Neuronal stem cell (in vitro differentiated cells): ENCODE data around the gene LTB4R.

Experiments used
- DNase-seq: peaks from one replicate; pipeline ENCODE4 v3.0.0-alpha.2; 2013; ENCODE audit warnings: low spot score
- H2AFZ ChIP-seq: one replicate; pipeline ENCODE4 v1.6.1; 2013; ENCODE audit warnings: mild to moderate bottlenecking, low read length, inconsistent platforms
- H2AK5ac ChIP-seq: 2 replicates; pipeline ENCODE4 v1.6.1; 2013; ENCODE audit warnings: low read depth, mild to moderate bottlenecking, inconsistent platforms, low read length, moderate library complexity, mixed read lengths
- H2BK120ac ChIP-seq: 2 replicates; pipeline ENCODE4 v1.6.1; 2013; ENCODE audit warnings: low read depth, mild to moderate bottlenecking, inconsistent platforms, low read length, moderate library complexity, mixed read lengths
- H2BK12ac ChIP-seq: one replicate; pipeline ENCODE4 v1.6.1; 2013; ENCODE audit warnings: low read length, inconsistent platforms
- H2BK15ac ChIP-seq: 2 replicates; pipeline ENCODE4 v1.6.1; 2013; ENCODE audit warnings: mild to moderate bottlenecking, low read length, inconsistent platforms, mixed read lengths
- H2BK5ac ChIP-seq: one replicate; pipeline ENCODE4 v1.6.1; 2013; ENCODE audit warnings: inconsistent platforms, mild to moderate bottlenecking, low read length, moderate library complexity
- H3K14ac ChIP-seq: one replicate; pipeline ENCODE4 v1.6.1; 2013; ENCODE audit warnings: low read length, inconsistent platforms
- H3K18ac ChIP-seq: 2 replicates; pipeline ENCODE4 v1.6.1; 2013; ENCODE audit warnings: low read length, inconsistent platforms
- H3K23ac ChIP-seq: 2 replicates; pipeline ENCODE4 v1.6.1; 2013; ENCODE audit warnings: low read depth, mild to moderate bottlenecking, mixed read lengths, low read length, inconsistent platforms; ENCODE audit not compliant: poor library complexity
- H3K27ac ChIP-seq: replicated peaks from 3 replicates; pipeline ENCODE4 v1.5.1; 2013; ENCODE audit warnings: low read length, inconsistent platforms
- H3K27me3 ChIP-seq, 3 experiments: 2 replicates each; pipeline ENCODE4 v1.6.1; 2013; ENCODE audit warnings: low read length in 3 of 3, mild to moderate bottlenecking in 2 of 3, inconsistent platforms in 1 of 3, low read depth in 1 of 3, mixed read lengths in 1 of 3, moderate library complexity in 1 of 3; ENCODE audit not compliant: control insufficient read depth in 3 of 3, insufficient read depth in 3 of 3
- H3K36me3 ChIP-seq, 2 donors: replicated peaks in 1 of 2; 2 replicates each; pipeline ENCODE4 v1.6.1; 2013; ENCODE audit warnings: low read length in 2 of 2; ENCODE audit not compliant: control insufficient read depth in 2 of 2, insufficient read depth in 2 of 2
- H3K4ac ChIP-seq: 2 replicates; pipeline ENCODE4 v1.6.1; 2013; ENCODE audit warnings: inconsistent platforms, mild to moderate bottlenecking, low read length, moderate library complexity
- H3K4me1 ChIP-seq, 2 donors: 1 replicate in 1 of 2; 2 replicates in 1 of 2; pipeline ENCODE4 v1.6.1; 2013; ENCODE audit warnings: low read length in 2 of 2, low read depth in 1 of 2; ENCODE audit not compliant: control insufficient read depth in 2 of 2, insufficient read depth in 1 of 2
- H3K4me2 ChIP-seq: one replicate; pipeline ENCODE4 v1.6.1; 2013; ENCODE audit warnings: mild to moderate bottlenecking, low read length, inconsistent platforms; ENCODE audit not compliant: insufficient read depth, poor library complexity, severe bottlenecking
- H3K4me3 ChIP-seq, 2 donors: 2 replicates each; pipeline ENCODE4 v1.5.1; 2013; ENCODE audit warnings: low read length in 2 of 2, mild to moderate bottlenecking in 2 of 2, inconsistent platforms in 1 of 2, moderate library complexity in 1 of 2
- H3K79me1 ChIP-seq: one replicate; pipeline ENCODE4 v1.6.1; 2013; ENCODE audit warnings: low read depth, mild to moderate bottlenecking, inconsistent platforms, low read length, moderate library complexity
- H3K9ac ChIP-seq: one replicate; pipeline ENCODE4 v1.6.1; 2013; ENCODE audit warnings: mild to moderate bottlenecking, low read depth, low read length, inconsistent platforms; ENCODE audit not compliant: poor library complexity
- H3K9me3 ChIP-seq, 2 donors: replicated peaks in 1 of 2; 2 replicates each; pipeline versions ENCODE3 to v1.6.1; 2013; ENCODE audit warnings: low read length in 2 of 2, mild to moderate bottlenecking in 2 of 2, inconsistent platforms in 1 of 2, low read depth in 1 of 2, mixed read lengths in 1 of 2, moderate library complexity in 1 of 2; ENCODE audit not compliant: control insufficient read depth in 2 of 2, insufficient read depth in 1 of 2
- H4K8ac ChIP-seq: one replicate; pipeline ENCODE4 v1.6.1; 2013; ENCODE audit warnings: low read depth, mild to moderate bottlenecking, inconsistent platforms, low read length, moderate library complexity
- H4K91ac ChIP-seq: one replicate; pipeline ENCODE4 v1.6.1; 2013; ENCODE audit warnings: low read length, low read depth, mild to moderate bottlenecking, inconsistent platforms; ENCODE audit not compliant: poor library complexity
- WGBS, 2 donors: extraction: QIAGEN DNeasy Blood & Tissue Kit; methylation state at CpG; one replicate each; pipeline ENCODE4 v1.1.7; 2013; ENCODE audit warnings: missing lambda C conversion rate in 2 of 2, mixed read lengths in 1 of 2; ENCODE audit not compliant: insufficient read length in 2 of 2, insufficient replicate concordance in 1 of 2; ENCODE audit errors: extremely low coverage in 2 of 2; 5-methylcytosine and 5-hydroxymethylcytosine counted together

LTB4R gene

DNA sequence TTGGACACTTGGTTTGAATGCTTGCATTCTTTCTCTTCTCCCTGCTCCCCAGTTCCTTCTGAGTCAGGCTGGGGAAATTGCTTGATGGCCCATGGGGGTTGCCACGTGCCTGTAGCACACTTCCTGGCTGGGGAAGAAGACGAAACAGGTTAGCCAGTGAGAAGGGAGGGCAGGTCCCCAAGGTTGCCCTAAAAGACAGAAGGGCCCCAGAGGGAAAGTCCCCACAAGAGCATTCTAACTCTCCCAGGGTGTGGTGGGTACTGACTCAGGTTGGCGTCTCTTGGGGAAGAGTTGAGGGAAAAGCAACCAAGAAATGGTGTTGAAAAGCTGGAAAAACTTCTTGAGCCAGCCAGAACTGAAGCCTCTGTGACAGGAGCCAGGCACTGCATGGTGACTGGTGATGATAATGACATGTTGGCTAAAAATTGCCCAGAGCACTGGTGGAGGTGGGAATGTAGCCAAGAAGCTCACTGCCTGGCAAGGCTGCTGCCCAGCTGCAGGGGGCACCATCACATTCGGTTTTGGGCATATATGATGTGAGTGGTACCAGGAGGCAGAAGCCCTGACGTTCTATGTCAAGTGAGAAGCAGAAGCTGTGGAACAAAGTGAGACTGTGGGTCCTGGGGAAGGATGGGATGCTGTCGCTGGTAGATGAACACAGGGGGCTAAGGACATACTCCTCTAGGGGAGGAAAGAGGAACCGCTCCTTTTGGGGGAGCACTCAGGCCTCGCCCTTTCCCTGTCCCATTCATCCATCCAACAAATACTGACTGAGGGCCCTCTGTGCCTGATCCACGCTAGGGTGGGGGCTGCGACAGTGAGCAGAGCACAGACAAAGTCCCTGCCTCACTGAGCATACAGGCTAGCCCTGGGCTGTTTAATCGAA lies 31.8 kb upstream of the LTB4R start:
- WGBS, 2 donors: no CpG with 5 or more reads among the region's 11 CpGs
- H3K79me1 ChIP-seq: no peaks in the 10 kb centered on the region

DNA sequence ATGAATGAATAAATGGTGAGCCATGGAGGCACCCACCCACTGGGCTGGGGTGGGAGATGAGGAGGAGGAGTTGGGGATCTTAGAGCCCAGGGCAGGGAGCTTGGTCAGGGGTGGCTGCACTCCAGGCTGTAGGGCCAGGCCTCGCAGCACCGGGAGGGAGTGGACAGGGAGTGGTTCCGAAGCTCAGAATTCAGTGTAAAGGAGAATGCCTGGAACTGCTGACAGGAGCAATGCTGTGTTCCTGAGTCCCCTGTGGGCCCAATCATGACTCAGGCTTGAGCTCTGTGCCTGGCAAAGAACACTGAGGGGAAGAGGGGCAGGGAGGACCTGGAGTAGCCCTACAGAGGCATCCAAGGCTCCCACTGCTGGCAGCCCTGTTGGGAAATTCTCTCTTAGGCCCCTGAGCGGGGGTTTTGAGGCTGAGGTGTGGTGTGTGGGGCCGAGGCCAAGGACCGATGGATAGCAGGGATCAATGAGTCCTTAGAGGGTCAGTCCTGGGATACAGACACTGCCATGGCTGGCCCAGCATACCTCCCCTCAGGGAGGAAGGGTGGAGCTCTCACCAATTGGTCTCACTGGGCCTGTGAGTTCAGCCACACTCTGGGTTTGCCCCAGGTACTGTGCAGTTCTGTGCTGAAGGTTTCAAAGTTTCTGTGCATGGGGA lies 30.4 kb upstream of the LTB4R start:
- Histone ChIP-seq H3K4me1 (peaks cover 0 to 3% of the 10 kb centered on the region in 2 donors), H4K91ac (no peak overlapping the region), H2BK15ac (no peak overlapping the region), H3K9me3 (no peaks in the 10 kb centered on the region), H2AK5ac (peak overlapping the region; percentile 33), H3K4ac (no peak overlapping the region), H3K27ac (no peak overlapping the region), H3K9ac (peak overlapping the region; percentile 15), H4K8ac (no peak overlapping the region), H3K14ac (no peak overlapping the region), H3K23ac (no peak overlapping the region), H2AFZ (no peak overlapping the region), H3K79me1 (no peaks in the 10 kb centered on the region), H3K36me3 (no peaks in the 10 kb centered on the region), H3K18ac (no peak overlapping the region), H3K4me3 (no peak overlapping the region), H2BK5ac (no peak overlapping the region), H3K27me3 (no peaks in the 10 kb centered on the region), H2BK120ac (no peak overlapping the region), H2BK12ac (no peak overlapping the region), H3K4me2 (no peak overlapping the region)
- DNase-seq: no peak
- no CpG with 5 or more reads among the region's 6 CpGs for WGBS, 2 donors

More for the DNA sequence above, 31.8 kb upstream of the LTB4R start:
- H3K14ac ChIP-seq: no peak overlapping the region
- DNase-seq: no peak
- no peak overlapping the region for H3K18ac ChIP-seq
- H2BK15ac ChIP-seq: no peak overlapping the region
- H2BK120ac ChIP-seq: no peak overlapping the region
- no peak overlapping the region for H4K8ac ChIP-seq
- no peak overlapping the region for H2AFZ ChIP-seq
- no peak overlapping the region for H3K4me3 ChIP-seq
- H4K91ac ChIP-seq: no peak overlapping the region
- no peak overlapping the region for H2BK12ac ChIP-seq
- no peak overlapping the region for H2AK5ac ChIP-seq
- no peak overlapping the region for H2BK5ac ChIP-seq
- no peak overlapping the region for H3K4ac ChIP-seq
- no peaks in the 10 kb centered on the region for H3K27me3 ChIP-seq
- no peak overlapping the region for H3K23ac ChIP-seq
- H3K9ac ChIP-seq: peak overlapping the region; percentile 22
- no peaks in the 10 kb centered on the region for H3K36me3 ChIP-seq
- no peaks in the 10 kb centered on the region for H3K9me3 ChIP-seq
- H3K4me2 ChIP-seq: no peak overlapping the region
- H3K4me1 ChIP-seq: no peaks in the 10 kb centered on the region
- no peak overlapping the region for H3K27ac ChIP-seq

DNA sequence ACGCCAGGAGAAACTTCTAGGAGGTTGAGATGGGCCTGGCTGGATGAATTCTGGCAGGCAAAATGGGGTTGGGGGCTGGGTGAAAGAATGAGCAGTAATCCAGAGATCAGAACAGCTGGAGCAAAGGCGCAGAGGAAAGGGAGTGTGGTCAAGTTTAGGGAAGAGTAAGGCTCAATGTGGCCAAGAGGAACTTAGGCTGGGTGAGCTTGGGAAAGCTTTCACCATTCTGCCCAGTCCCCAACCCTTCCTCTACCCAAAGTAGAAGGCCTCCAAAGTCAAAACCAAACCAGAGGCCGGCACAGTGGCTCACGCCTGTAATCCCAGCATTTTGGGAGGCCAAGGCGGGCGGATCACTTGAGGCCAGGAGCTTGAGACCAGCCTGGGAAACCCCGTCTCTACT lies 29.7 kb upstream of the LTB4R start:
- no peak for DNase-seq
- no peak overlapping the region for H2BK15ac ChIP-seq
- no CpG with 5 or more reads among the region's 7 CpGs for WGBS, 2 donors
- H3K18ac ChIP-seq: no peak overlapping the region
- no peak overlapping the region for H3K4ac ChIP-seq
- no peak overlapping the region for H2BK5ac ChIP-seq
- H3K9ac ChIP-seq: no peak overlapping the region
- no peaks in the 10 kb centered on the region for H3K27me3 ChIP-seq
- H3K27ac ChIP-seq: no peak overlapping the region
- no peaks in the 10 kb centered on the region for H3K36me3 ChIP-seq
- H4K8ac ChIP-seq: no peak overlapping the region
- H2BK120ac ChIP-seq: no peak overlapping the region
- H3K79me1 ChIP-seq: no peaks in the 10 kb centered on the region
- no peak overlapping the region for H4K91ac ChIP-seq
- H3K4me3 ChIP-seq: no peak overlapping the region
- peaks cover 0 to 3% of the 10 kb centered on the region in 2 donors for H3K4me1 ChIP-seq
- no peak overlapping the region for H2AFZ ChIP-seq
- no peaks in the 10 kb centered on the region for H3K9me3 ChIP-seq
- no peak overlapping the region for H2BK12ac ChIP-seq
- H3K14ac ChIP-seq: no peak overlapping the region
- no peak overlapping the region for H3K4me2 ChIP-seq
- no peak overlapping the region for H3K23ac ChIP-seq
- H2AK5ac ChIP-seq: no peak overlapping the region

DNA sequence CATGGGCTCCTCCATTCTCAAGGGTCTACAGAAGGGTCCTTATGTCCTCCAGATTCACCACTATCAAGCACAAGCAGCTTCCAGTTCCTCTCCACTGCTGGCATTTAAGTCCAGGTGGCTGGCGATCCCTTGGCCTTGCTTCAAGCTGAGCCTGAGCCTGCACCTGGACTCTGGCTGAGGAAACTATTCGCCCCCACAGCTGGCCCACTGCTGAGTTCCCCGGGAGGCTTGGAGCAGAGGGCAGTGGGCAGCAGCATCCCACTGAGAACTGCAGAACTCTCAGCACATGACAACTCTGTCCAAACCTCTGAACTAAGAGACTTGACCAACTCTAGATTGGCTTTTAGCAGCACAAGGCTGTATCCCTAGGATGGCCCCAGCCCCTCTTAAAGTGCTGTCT lies 28.6 kb upstream of the LTB4R start:
- no peak overlapping the region for H2BK12ac ChIP-seq
- no peaks in the 10 kb centered on the region for H3K79me1 ChIP-seq
- H3K4me3 ChIP-seq: no peak overlapping the region
- DNase-seq: no peak
- H2BK120ac ChIP-seq: no peak overlapping the region
- H4K91ac ChIP-seq: no peak overlapping the region
- H3K23ac ChIP-seq: no peak overlapping the region
- H2BK5ac ChIP-seq: no peak overlapping the region
- no peak overlapping the region for H3K18ac ChIP-seq
- H3K27ac ChIP-seq: no peak overlapping the region
- H3K9ac ChIP-seq: no peak overlapping the region
- no peak overlapping the region for H2AFZ ChIP-seq
- peaks cover 0 to 3% of the 10 kb centered on the region in 2 donors for H3K4me1 ChIP-seq
- H3K4me2 ChIP-seq: no peak overlapping the region
- H3K27me3 ChIP-seq: no peaks in the 10 kb centered on the region
- no peaks in the 10 kb centered on the region for H3K9me3 ChIP-seq
- no peak overlapping the region for H3K4ac ChIP-seq
- H3K36me3 ChIP-seq: no peaks in the 10 kb centered on the region
- no peak overlapping the region for H2BK15ac ChIP-seq
- H3K14ac ChIP-seq: no peak overlapping the region
- no peak overlapping the region for H2AK5ac ChIP-seq
- no peak overlapping the region for H4K8ac ChIP-seq
- WGBS, 2 donors: no CpG with 5 or more reads among the region's 3 CpGs
